Mesothelial cell of epicardium (in vitro differentiated cells): ENCODE results near the gene LRRC8A. TPM values are rescaled to one million over a fixed set of nuclear protein-coding genes. Genes with fewer than 3 reads are reported as not detected.

ENCODE experiments used
- DNase-seq, 2 experiments: peaks; one replicate each; pipeline ENCODE4 v3.0.0; 2021; ENCODE audit warnings: low spot score in 2 of 2; ENCODE audit not compliant: unreplicated experiment in 2 of 2
- H3K27ac Mint-ChIP-seq: 2 replicates; pipeline ENCODE4 v1.8.0; 2021; ENCODE audit warnings: mixed read lengths
- H3K27me3 Mint-ChIP-seq: 2 replicates; pipeline ENCODE4 v1.8.0; 2021; ENCODE audit warnings: low read depth, mixed read lengths
- H3K36me3 Mint-ChIP-seq: 2 replicates; pipeline ENCODE4 v1.8.0; 2021; ENCODE audit warnings: mixed read lengths
- H3K4me1 Mint-ChIP-seq: 2 replicates; pipeline ENCODE4 v1.8.0; 2021; ENCODE audit warnings: mixed read lengths
- H3K4me3 Mint-ChIP-seq: 2 replicates; pipeline ENCODE4 v1.8.0; 2021; ENCODE audit warnings: mild to moderate bottlenecking, moderate library complexity, mixed read lengths
- H3K9me3 Mint-ChIP-seq: 2 replicates; pipeline ENCODE4 v1.8.0; 2021; ENCODE audit warnings: mixed read lengths
- total RNA-seq: library from RNA; stranded (reverse); gene quantifications from 3 replicates; pipeline ENCODE4 v1.2.1, GENCODE V29; 2021
- TF ChIP-seq, protein P1 (sequence below): fragments of 200-600 bp; sonication (generic); IDR thresholded peaks from one replicate; pipeline ENCODE4 v1.5.0; 2021; ENCODE audit warnings: antibody characterized with exemption; ENCODE audit not compliant: unreplicated experiment

LRRC8A gene
- total RNA-seq, 1 donor from 2014 or later, result 35.9 TPM

DNA sequence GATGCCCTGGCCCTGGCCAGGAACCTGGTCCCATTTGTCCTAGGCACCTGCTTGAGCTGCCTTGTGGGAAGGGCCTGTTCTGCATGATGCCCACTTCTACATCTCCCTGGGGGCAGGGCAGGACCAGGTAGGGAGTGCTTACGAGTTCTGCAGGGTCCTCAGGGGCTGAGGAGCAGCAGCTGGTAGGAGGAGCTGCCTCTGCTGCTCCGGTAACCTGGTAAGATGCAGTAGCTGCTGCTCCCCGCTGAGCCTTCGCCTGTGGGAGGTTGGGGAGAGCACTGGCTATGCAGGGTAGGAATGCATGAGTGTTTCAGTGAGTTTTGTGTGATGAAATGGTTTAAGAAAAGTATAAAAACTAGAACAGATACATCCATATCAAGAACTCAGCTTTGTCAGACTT is 13.6 kb downstream of the LRRC8A start:
- Mint-ChIP-seq H3K27ac (no peak overlapping the region), H3K36me3 (peaks cover 10% of the 10 kb centered on the region), H3K4me3 (no peak overlapping the region), H3K4me1 (no peaks in the 10 kb centered on the region), H3K27me3 (no peaks in the 10 kb centered on the region), H3K9me3 (no peaks in the 10 kb centered on the region)
- TF ChIP-seq, protein P1, sequence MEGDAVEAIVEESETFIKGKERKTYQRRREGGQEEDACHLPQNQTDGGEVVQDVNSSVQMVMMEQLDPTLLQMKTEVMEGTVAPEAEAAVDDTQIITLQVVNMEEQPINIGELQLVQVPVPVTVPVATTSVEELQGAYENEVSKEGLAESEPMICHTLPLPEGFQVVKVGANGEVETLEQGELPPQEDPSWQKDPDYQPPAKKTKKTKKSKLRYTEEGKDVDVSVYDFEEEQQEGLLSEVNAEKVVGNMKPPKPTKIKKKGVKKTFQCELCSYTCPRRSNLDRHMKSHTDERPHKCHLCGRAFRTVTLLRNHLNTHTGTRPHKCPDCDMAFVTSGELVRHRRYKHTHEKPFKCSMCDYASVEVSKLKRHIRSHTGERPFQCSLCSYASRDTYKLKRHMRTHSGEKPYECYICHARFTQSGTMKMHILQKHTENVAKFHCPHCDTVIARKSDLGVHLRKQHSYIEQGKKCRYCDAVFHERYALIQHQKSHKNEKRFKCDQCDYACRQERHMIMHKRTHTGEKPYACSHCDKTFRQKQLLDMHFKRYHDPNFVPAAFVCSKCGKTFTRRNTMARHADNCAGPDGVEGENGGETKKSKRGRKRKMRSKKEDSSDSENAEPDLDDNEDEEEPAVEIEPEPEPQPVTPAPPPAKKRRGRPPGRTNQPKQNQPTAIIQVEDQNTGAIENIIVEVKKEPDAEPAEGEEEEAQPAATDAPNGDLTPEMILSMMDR, result no peak
- no peak for DNase-seq

DNA sequence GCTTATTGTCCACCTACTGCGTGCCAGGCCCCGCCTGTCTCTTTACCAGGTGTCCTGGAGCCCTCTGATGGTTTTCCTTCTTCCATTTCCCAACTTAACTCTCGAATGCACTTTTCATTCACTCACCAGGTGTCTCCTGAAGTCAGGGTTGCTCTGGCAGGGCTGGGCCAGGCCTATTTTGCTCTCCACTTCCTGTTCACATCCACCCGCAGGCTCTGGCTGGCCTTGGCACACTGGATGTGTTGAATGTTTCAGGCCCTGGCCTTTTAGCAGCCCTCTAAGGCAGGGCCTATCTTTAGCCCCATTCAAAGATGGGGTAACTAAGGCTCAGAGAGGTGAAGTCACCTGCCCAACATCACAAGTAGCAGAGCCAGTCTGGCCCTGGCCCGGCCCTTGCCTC is 16.4 kb downstream of the LRRC8A start:
- Mint-ChIP-seq H3K36me3 (peaks cover 8% of the 10 kb centered on the region), H3K27me3 (no peaks in the 10 kb centered on the region), H3K27ac (no peak overlapping the region), H3K4me3 (no peak overlapping the region), H3K4me1 (no peaks in the 10 kb centered on the region), H3K9me3 (no peaks in the 10 kb centered on the region)
- no peak for DNase-seq
- TF ChIP-seq, protein P1, result no peak

DNA sequence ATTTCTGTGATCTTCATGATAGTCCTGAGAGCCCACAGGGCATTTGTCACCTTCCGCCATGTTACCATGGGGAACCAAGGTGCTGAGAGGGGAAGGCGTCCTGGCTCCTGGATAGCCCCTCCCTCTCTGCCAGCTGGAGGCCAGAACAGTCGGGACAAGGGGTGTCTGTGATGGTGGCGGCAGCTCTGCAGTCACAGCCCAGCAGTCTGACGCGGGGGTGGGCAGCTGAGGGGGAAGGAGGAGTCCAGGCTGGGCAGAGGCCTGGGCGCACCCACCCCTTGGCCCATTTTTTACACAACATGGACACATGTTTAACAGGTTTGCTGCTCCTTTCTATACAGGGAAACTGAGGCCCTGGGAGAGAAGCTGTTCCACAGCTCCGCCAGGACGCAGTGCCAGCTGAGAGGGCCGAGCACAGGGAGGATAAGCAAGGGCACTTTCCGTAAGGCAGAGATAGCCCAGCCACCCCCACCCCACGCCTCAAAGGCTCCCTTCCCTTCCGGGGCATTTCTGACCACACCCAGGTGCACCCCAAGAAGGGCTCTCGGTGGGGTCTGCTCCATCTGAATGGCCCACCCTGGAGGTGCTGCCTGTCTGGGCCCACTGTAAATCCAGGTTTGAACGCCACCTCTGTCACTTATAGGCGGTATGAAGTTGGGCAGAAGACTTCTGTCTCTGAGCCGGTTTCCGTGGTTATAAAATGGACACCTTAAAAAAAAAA is 17.1 kb downstream of the LRRC8A start:
- Mint-ChIP-seq H3K4me3 (no peak overlapping the region), H3K9me3 (no peaks in the 10 kb centered on the region), H3K36me3 (peaks cover 6% of the 10 kb centered on the region), H3K27ac (no peak overlapping the region), H3K4me1 (no peaks in the 10 kb centered on the region), H3K27me3 (no peaks in the 10 kb centered on the region)
- TF ChIP-seq, protein P1, result no peak
- no peak for DNase-seq

DNA sequence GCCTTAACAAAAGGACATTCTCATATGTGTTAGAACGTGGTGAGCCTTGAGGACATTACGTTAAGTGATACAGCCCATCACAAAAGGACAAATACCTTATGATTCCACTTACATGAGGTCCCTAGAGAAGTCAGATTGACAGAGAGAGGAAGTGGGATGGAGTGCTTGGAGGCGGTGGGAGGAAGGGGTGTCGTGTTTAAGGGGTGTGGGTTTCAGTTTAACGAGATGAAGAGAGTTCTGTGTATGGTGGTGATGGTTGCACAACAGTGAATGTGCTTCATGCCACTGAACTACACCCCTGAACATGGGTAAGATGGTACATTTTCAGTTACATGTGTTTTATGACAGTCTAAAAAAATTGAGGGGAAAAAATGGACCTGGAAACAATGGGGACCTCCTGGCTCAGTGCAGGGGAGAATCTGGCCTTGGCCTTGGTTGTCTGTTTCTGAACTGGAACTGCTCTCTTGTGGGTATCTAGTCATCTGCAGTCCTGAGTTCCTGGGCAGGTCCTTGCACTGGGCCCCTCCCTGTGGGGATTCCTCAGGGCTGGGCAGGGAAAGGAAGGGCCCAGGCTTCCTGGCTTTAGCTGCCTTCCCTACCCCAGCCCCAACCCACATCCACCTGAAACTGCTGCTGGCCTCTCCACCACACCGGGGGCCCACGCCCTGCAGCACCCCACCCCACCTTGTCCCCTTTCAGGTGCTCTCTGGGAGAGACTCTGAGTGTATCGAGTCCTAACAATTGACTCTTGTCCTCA is 17.8 kb downstream of the LRRC8A start:
- peaks cover 6% of the 10 kb centered on the region for H3K36me3 Mint-ChIP-seq
- no peak overlapping the region for H3K4me3 Mint-ChIP-seq
- TF ChIP-seq, protein P1, result no peak
- no peak for DNase-seq
- no peak overlapping the region for H3K27ac Mint-ChIP-seq
- no peaks in the 10 kb centered on the region for H3K27me3 Mint-ChIP-seq
- H3K4me1 Mint-ChIP-seq, result no peaks in the 10 kb centered on the region
- H3K9me3 Mint-ChIP-seq, result no peaks in the 10 kb centered on the region

DNA sequence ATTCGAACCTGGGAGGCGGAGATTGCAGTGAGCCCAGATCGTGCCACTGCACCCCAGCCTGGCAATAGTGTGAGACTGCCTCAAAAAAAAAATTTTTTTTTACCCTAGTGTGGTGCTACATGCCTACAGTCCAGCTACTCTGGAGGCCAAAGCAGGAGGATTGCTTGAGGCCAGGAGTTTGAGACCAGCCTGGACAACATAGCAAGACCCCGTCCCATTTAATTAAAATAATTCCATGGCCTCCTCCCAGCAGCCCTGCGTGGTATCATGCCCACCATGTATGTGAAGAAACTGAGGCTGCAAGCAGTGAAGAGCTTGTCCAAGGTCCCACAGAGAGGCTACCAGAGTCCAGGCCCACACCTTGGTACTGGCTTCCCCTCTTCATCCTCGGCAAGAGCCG is 19.4 kb downstream of the LRRC8A start:
- no peak for DNase-seq
- no peak overlapping the region for H3K4me3 Mint-ChIP-seq
- TF ChIP-seq, protein P1, result no peak
- peaks cover 4% of the 10 kb centered on the region for H3K36me3 Mint-ChIP-seq
- no peak overlapping the region for H3K27ac Mint-ChIP-seq
- H3K27me3 Mint-ChIP-seq, result no peaks in the 10 kb centered on the region
- H3K4me1 Mint-ChIP-seq, result no peaks in the 10 kb centered on the region
- no peaks in the 10 kb centered on the region for H3K9me3 Mint-ChIP-seq
